Body of pancreas (tissue), 4 donors: ENCODE measurements around the gene UBTFL1.

ENCODE experiments used
- CTCF ChIP-seq, 7 experiments: fragments of 450-650 bp in 4 of 7; fragments of 200-600 bp in 3 of 7; sonication (generic) in 3 of 7; IDR thresholded peaks; one replicate each; pipeline ENCODE4 v1.5.1; 2016 to 2019; ENCODE audit warnings: antibody characterized with exemption in 7 of 7
- POLR2A ChIP-seq, 3 donors: fragments of 450-650 bp; IDR thresholded peaks; one replicate each; pipeline ENCODE4 v1.6.1; 2016; ENCODE audit warnings: antibody characterized with exemption in 3 of 3, mild to moderate bottlenecking in 2 of 3

GRCh38 chr11:90134478-90135003, 48.8 kb downstream of the UBTFL1 start, which contains the start of gene NAALAD2:
- TF ChIP-seq CTCF (IDR thresholded peaks at IDR 0.05), result no peak
- TF ChIP-seq POLR2A (IDR thresholded peaks at IDR 0.05), result peak in 1 of 3 donors; percentile 8
